ENCODE results near the gene KRTAP20-3. TPM values are rescaled to one million over a fixed set of nuclear protein-coding genes. Genes with fewer than 3 reads are reported as not detected.

KRTAP20-3 gene
- polyA plus RNA-seq, 3 donors = not detected

DNA sequence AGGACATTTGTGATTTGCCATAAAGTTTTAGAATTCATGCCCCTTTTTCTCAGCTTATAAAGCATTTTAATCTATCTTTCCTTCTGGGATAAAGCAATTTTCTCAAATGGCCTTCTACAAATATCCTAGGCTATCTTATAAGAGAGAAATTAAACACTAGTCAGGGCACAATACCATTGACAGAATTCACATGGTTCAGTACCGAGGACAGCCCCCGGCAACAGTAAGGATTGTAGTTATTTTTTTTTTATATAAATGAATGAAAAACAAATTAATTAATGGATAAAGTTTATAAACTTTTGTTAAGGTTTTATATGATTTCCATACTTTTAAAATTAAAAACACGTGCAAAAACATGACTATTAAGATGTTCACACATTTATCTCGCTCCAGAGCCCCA lies 14.6 kb upstream of the KRTAP20-3 start:
- Histone ChIP-seq H2AFZ (ENCODE audit: insufficient read depth, low read depth, low read length, poor library complexity, severe bottlenecking) (no peak overlapping the region), H3K9ac (ENCODE audit: insufficient read depth, low read length, poor library complexity, severe bottlenecking) (no peak overlapping the region), H3K27me3 (ENCODE audit: control insufficient read depth in 2 of 2, insufficient read depth in 2 of 2, low read length in 2 of 2) (no peaks in the 10 kb centered on the region), H3K36me3 (replicated peaks in 1 of 2; ENCODE audit: control insufficient read depth in 1 of 2, insufficient read depth in 2 of 2, low read length in 2 of 2) (no peaks in the 10 kb centered on the region), H3K4me3 (replicated peaks in 1 of 3; ENCODE audit: low read depth in 2 of 3, low read length in 3 of 3) (no peak overlapping the region), H3K27ac (ENCODE audit: low read depth in 1 of 2, low read length in 2 of 2) (no peak overlapping the region), H4K20me1 (ENCODE audit: insufficient read depth, low read length) (no peaks in the 10 kb centered on the region), H3K4me1 (ENCODE audit: control insufficient read depth in 1 of 2, insufficient read depth in 2 of 2, low read length in 2 of 2) (no peaks in the 10 kb centered on the region), H3K79me2 (ENCODE audit: insufficient read depth, low read length) (no peaks in the 10 kb centered on the region), H3K4me2 (replicated peaks; ENCODE audit: extremely low read depth, low read length, poor library complexity, severe bottlenecking) (no peak overlapping the region), H3K9me3 (replicated peaks in 1 of 2; ENCODE audit: control insufficient read depth in 1 of 2, insufficient read depth in 1 of 2, low read length in 2 of 2) (peaks cover 37 to 52% of the 10 kb centered on the region in 2 donors)
- Mint-ChIP-seq H3K9me3 (peaks cover 8 to 31% (median 15%) of the 10 kb centered on the region in 7 donors), H3K36me3 (no peaks in the 10 kb centered on the region), H3K4me3 (no peak overlapping the region), H3K27me3 (ENCODE audit: low read depth in 3 of 3) (peaks cover 0 to 1% (median 0%) of the 10 kb centered on the region in 3 donors), H3K27ac (no peak overlapping the region), H3K4me1 (no peaks in the 10 kb centered on the region)
- WGBS (ENCODE audit: insufficient coverage) = no CpG with 5 or more reads among the region's 4 CpGs
- intact Hi-C loops (cut with micrococcal nuclease) = no loop called here
- no peak for TF ChIP-seq CTCF (IDR thresholded peaks at IDR 0.05)
- no peak for DNase-seq

- H3K4me1 Mint-ChIP-seq = no peaks in the 10 kb centered on the region
- H3K4me3 ChIP-seq (replicated peaks in 1 of 3; ENCODE audit: low read depth in 2 of 3, low read length in 3 of 3) = no peak overlapping the region
- no peak overlapping the region for H2AFZ ChIP-seq (ENCODE audit: insufficient read depth, low read depth, low read length, poor library complexity, severe bottlenecking)
- H3K4me1 ChIP-seq (ENCODE audit: control insufficient read depth in 1 of 2, insufficient read depth in 2 of 2, low read length in 2 of 2) = no peaks in the 10 kb centered on the region
- no peak overlapping the region for H3K4me3 Mint-ChIP-seq
- H3K9me3 ChIP-seq (replicated peaks in 1 of 2; ENCODE audit: control insufficient read depth in 1 of 2, insufficient read depth in 1 of 2, low read length in 2 of 2) = peaks cover 28 to 46% of the 10 kb centered on the region in 2 donors
- WGBS (ENCODE audit: insufficient coverage) = no CpG with 5 or more reads among the region's 1 CpG
- no peaks in the 10 kb centered on the region for H3K36me3 ChIP-seq (replicated peaks in 1 of 2; ENCODE audit: control insufficient read depth in 1 of 2, insufficient read depth in 2 of 2, low read length in 2 of 2)
- H3K27ac Mint-ChIP-seq = no peak overlapping the region
- no peak overlapping the region for H3K27ac ChIP-seq (ENCODE audit: low read depth in 1 of 2, low read length in 2 of 2)
- H4K20me1 ChIP-seq (ENCODE audit: insufficient read depth, low read length) = no peaks in the 10 kb centered on the region
- H3K9ac ChIP-seq (ENCODE audit: insufficient read depth, low read length, poor library complexity, severe bottlenecking) = no peak overlapping the region
- H3K9me3 Mint-ChIP-seq = peaks cover 2 to 26% (median 15%) of the 10 kb centered on the region in 7 donors
- H3K36me3 Mint-ChIP-seq = no peaks in the 10 kb centered on the region
- intact Hi-C loops (cut with micrococcal nuclease) = no loop called here
- no peaks in the 10 kb centered on the region for H3K79me2 ChIP-seq (ENCODE audit: insufficient read depth, low read length)
- H3K4me2 ChIP-seq (replicated peaks; ENCODE audit: extremely low read depth, low read length, poor library complexity, severe bottlenecking) = no peak overlapping the region
- no peaks in the 10 kb centered on the region for H3K27me3 ChIP-seq (ENCODE audit: control insufficient read depth in 2 of 2, insufficient read depth in 2 of 2, low read length in 2 of 2)
- peaks cover 0 to 1% (median 0%) of the 10 kb centered on the region in 3 donors for H3K27me3 Mint-ChIP-seq (ENCODE audit: low read depth in 3 of 3)
- DNase-seq = no peak
- no peak for TF ChIP-seq CTCF (IDR thresholded peaks at IDR 0.05)
These were observed 13.5 kb upstream of the KRTAP20-3 start for GRCh38 chr21:30629200-30629599.
